GM21423 (cell line): ENCODE data around the gene TRMT10B.
A peak's percentile ranks its signal among the peaks of the same experiment; 100 is the strongest.

Experiments
- ATAC-seq: cut with Tn5 transposase; IDR thresholded peaks from one replicate; pipeline ENCODE4 v1.9.1; 2021; ENCODE audit warnings: mild to moderate bottlenecking, moderate library complexity; ENCODE audit not compliant: unreplicated experiment

The TRMT10B gene, protein sequence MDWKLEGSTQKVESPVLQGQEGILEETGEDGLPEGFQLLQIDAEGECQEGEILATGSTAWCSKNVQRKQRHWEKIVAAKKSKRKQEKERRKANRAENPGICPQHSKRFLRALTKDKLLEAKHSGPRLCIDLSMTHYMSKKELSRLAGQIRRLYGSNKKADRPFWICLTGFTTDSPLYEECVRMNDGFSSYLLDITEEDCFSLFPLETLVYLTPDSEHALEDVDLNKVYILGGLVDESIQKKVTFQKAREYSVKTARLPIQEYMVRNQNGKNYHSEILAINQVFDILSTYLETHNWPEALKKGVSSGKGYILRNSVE

DNA sequence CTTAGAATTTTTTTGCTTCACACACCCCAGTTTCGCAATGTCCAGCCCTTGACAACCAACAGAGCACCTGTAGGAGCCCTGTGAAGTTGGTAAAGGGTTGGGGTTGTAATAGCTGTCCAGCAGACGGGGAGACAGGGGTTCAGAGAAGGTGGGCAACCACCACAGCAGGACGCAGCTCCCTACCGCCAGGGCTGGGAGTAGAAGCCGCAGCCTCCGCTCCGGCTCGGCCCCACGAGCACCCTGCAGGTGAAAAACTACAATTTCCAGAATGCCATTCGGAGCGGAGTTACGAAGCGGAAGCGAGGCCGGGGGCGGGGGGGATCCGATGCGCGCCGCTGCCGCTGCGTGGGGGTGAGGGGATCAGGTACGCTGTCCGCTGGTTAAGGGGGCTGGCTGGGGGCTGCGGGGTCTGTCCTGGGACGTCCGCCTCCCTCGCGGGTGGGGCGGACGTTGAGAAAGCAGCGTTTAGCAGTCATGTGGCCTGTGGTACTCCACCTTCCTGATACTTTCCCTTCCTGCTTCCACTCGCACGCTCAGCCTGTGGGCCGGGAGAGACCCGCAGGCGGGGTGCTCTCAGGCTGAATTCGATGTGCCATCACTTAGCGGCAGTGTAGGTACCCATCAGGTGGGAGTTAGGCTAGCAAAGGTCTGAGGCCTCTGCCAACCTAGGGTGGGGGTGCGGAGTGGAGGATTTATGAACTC is at the start of gene TRMT10B:
TRMT10B (plus strand) TSS at position 317 of the 702 bp plus-strand sequence. CDS start 8,127 bp downstream, outside the sequence.
- peak; percentile 89 for ATAC-seq

DNA sequence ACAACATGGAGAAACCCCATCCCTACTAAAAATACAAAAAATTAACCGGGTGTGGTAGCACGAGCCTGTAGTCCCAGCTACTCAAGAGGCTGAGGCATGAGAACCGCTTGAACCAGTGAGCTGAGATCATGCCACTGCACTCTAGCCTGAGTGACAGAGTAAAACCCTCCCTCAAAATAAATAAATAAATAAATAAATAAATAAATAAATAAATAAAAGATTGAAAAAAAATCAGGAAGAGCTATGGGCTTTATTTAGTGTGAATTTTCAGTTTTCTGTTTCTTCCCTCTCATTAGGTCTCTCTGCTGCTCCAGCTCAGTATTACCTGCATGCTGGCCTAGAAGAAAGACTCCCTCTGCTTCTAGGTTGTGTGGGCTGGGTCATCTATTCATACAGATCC is 47.8 kb upstream of the TRMT10B start:
- ATAC-seq = no peak

DNA sequence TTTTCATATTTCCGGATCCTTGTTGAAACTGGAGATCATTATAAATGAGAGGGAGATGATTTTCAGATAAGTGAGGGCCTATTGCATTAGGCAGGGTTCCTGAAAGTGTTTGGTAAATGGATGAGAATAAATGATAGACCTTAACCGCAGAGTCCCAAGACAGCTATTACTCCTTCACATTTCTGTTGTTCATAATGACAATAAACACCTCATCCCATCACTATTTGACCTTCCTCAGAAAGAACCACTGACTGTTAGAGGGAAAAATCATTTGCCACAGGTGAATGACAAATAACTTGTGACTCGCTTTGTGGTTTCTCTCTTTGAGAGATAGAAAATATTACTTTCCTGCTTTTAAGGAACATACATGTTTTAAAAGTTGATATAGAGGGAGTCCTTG is 47.3 kb upstream of the TRMT10B start:
- ATAC-seq = no peak

DNA sequence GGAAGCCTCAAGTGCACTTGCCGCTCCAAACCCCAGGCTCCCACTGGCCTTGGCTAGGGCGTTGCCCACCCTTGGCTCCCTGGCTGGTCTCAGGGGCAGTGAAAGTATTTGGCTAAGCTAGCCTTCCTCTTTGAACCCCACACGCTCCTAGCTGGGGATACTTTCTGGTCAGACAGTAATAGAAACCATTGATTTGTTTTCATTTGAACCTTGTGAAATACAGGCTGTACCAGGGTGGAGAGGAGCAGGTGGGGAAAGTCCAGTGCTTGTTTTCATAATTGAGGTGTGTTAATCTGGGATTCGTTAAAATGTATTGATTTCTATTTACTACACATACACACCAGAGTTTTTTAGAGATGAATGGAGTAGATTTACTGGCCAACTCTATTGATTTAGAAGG is 45.9 kb upstream of the TRMT10B start:
- no peak for ATAC-seq

DNA sequence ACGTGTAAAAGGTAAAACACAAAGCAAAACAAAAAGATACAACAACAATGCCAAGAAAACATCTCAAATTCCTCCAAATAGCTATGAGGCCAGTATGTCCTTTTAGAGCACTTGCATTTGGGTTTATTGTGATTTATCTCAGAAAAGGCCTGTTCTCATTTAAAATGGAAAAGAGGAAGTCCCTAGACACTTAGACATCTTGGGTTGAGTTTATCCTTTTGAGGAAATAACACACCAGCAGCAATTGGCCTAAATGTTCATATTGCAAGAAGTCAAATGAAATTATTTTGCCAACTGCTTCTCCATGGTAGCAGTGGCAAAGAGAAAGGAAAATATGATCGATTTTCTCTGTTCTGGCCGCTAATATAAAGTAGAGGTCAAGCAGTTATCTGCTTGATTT is 43.6 kb upstream of the TRMT10B start:
- ATAC-seq = no peak

DNA sequence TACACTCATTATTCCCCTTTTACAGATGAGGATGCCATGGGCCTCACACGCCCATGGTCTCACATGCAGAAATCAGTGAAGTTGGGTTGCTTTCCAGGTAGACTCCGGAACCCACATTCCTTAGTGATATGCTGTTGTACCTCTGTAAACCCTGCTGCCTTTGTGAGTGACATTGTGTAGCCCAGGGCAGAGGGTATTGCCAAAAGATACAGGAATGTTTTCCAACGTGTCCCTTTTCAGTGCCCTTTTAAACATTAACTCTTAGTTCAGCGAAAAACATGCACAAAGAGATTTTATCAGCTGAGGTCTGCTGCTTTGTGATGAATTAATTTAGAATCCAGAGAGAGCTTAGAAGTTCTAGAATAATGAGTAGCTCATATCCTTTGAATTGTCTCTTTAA is 38.3 kb upstream of the TRMT10B start:
- ATAC-seq = no peak

DNA sequence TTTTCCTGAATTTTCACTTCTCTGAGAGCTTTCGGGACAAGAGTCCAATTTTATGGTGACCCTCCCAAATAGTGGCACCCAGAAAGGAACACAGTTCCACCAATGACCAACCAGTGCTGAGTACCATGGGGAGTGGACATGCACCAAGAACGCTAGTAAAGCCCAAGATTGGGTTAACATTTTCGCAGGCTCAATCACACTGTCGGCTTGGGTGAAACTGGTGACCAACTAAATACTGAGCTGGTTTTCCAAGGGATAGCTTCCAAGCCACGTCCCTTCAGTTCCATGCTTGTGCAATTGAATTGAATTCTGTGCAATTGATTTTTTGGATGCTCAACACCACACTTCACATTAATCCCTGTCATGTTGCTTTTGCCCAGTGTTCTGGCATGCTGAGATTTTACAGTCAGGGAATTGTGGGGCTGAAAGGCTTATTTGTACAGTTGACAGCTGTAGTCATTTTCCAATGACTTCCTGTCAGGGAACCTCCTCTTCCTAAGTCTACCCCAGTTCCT is 37.6 kb upstream of the TRMT10B start:
- ATAC-seq = no peak

DNA sequence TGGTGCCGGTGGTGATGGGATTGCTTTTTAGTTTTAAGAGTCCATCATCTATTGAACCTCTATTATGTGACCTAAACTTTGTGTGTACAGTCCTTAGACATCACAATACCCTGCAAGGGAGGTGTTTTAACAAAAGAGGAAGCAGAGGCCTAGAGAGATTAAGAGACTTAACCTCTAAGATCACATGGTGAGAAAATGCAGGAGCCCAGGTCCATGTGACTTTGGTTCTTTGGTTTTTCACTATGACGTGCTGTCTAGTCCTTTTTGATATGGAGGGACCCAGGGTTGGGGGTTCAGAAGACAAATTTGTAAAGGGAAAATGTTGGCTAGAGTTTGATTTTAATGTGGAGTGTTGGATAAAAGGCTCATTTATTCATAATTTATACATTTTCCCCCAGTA is 34.1 kb upstream of the TRMT10B start:
- ATAC-seq = no peak

DNA sequence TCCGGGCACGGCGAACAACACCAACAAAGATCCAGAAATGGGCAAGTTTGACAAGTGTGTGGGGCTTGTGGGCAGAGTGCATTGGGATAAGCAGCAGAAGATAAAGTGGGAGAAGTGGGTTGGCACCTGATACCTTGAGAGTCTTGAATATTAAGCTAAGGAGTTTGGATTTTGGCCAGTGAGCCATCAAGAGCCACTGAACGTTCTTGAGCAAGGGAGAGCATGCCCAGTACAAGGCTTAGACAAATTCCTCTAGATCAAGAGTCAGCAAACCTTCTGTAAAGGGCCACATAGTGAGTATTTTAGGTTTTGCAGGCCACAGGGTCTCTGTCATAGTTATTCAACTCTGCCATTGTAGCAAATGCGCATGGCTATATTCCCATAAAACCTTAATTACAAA is 26.6 kb upstream of the TRMT10B start:
- no peak for ATAC-seq

DNA sequence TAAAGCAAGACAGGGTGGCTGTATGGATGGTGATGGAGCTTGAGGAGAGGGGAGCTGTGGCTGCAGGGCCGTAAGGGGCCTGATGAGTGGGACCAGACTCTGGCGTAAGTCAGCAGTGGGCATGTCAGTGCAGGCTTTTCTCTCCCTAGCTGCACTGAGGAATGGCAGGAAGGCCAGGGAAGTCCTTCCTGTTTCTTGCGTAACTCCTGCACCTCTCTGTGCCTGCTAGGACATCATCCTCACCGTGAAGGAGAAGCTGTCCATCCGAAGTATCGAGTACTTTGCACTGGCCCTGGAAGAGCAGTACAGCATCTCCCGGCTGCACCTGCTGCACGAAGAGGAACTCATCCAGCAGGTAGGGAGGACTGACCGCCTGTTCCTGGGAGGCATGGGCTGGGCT is 24.1 kb upstream of the TRMT10B start:
- ATAC-seq = no peak

DNA sequence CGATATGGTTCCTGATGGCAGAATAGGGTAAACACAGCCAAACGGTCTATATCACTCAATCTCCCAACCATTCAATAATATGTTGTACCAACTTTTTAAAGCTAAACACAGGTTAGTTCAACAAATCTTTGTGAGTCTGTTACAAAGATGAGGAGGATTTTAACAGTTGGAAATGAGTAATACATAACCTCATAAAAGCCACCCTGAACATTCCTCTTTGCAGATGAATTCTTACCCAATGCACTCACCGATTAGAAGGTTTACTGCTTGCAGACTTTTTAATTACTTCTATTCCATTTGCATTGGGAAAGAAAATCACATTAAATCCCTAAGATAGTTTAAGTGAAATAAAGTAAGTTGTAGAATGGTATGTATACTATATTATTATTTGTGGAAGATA is 23.3 kb upstream of the TRMT10B start:
- no peak for ATAC-seq

DNA sequence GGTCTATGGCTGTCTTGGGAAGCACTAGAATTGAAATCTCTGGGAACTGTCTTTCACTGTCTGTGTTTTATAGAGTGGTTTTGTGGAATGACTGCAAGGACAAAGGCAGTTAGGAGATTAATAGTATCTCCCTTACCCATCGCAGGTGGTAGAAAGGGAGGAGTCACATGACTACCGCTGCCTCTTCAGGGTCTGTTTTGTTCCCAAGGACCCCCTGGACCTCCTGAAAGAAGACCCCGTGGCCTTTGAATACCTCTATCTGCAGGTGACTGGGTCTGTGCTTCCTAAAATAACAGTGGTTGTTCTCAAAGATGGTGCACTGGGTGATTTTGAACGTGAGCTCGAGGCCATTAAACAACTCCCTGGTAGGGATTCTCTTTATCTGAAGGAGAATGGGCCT is 22.8 kb upstream of the TRMT10B start:
- ATAC-seq = no peak

DNA sequence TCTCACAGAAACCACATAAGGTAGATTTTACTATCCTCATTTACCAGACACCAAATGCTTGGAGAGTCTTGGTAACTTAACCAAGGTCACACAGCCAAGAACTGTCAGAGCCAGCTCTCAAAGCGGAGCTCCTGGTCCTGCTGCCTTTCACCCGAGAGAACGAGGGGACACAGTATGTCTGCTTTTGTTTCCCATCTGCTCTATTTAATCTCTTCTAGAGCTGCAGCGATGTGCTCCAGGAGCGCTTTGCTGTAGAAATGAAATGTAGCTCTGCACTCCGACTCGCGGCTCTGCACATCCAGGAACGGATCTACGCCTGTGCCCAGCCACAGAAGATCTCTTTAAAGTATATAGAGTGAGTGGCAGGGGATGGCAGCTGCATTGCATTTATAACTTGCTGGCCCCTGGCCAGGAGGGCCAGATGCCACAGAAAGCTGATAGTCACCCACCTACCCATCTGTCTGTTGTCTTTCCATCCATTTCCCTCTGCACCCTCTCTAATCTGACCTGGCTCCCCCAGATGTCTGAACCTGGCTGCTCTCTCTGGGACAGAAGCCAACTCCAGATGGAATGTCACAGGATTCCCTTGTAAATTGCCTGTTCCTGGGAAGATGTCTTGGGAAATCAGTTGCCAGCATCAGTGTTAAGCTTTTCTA is 21.4 kb upstream of the TRMT10B start:
- ATAC-seq = no peak

DNA sequence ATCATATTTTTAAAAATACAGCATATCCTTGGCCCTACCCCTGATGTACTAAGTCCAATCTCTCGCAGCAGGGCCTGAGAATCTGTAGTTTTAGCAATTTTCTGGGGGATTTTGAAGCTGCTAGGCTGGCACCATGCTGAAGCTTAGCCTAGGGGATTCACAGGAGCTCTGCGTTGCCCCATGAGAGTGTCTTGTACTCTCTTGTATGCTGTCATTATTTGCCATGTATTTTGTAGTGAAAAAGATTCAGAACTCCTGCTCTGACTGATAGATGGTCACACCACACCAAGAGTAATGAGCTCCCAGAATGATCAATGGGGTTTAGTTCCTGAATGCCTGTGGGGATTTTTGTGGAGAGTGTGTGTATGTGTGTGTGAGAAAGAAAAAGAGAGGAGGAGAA is 20.7 kb upstream of the TRMT10B start:
- ATAC-seq = no peak

DNA sequence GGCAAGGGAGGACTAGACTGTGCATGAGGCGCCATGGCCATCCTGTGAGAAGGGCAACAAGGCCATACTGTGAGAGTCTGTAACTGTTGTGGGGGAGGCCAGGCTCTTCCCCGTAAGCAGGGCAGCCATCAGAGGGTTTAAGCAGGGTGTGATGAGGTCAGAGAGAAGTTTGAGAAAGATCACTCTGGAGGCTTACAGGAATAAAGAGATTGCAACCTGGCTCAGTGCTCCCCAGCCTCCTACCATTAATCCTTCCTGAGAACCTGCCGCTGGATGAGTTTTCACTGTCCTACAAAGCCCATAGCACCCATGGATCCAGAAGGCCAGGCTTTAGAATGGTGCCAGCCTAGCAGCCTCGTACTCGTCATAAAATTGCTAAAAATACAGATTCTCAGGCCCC is 14.4 kb upstream of the TRMT10B start:
- no peak for ATAC-seq

DNA sequence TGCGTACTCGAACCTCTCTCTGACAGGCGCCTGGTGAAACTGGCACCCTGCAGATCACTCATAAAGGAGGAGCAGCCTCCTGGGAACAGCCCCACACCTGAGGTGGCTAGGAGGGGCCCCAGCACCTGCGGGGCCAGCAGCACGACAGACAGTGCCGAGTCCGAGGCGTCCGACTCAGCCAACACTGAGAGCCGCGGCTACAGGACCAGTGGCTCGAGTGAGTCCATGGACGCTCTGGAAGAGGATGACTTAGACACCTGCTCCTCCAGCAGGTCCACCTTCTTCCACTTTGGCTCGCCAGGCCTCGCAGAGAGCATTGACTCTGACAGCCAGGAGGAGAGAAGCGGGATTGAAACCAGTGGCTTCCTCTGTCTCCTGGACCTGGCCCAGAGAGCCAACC is 13.5 kb upstream of the TRMT10B start:
- no peak for ATAC-seq

DNA sequence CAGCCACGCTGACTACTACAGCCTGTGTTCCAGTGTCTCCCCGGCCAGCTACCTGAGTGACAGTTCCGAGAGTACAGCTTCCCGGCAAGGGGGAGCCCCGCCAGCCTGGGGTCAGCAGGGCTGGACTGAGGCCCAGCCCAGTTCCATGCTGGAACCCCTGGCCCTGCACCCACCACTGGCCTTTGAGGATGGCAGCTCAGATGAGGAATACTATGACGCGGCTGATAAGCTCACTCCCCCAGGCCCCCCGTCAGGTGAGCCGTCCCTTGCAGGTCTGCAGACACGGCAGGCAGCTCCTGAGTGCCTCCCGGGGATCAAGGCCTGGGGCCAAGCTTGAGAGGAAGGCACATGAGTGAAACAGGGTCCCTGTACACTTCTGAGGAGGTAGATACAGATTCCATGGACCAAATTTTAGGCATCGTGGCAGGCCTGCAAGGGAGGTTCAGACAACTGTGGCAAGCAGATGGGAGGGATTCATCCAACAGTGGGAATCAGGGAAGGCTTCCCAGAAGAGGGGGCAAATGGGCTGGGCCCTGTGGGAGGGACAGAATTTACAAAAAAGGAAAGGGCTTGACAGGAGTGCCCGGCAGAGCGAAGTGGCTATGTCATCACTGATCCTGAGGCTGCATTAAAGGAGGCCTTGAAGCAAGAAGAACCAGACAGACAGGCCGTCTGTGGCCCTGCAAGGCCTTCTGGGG is 12.8 kb upstream of the TRMT10B start:
- no peak for ATAC-seq

DNA sequence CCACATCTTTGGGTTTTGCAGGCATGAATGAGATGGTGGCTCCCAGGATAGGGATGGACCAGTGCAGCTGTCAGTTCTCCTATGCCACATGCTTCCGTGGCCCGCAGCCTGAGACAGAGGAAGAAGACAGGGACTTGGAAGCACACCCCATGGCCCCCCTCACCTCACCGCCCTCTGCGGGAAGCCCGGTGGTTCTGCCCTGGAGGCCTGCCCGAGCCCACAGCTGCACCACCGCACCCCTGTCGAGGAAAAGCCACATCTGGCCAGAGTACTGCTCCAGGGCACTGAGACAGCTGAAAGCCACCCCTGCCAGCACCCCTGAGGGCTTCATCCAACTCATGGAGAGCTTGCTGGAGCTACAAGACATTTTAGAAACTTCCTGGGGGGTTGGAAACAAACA is 7.6 kb upstream of the TRMT10B start:
- ATAC-seq = no peak

DNA sequence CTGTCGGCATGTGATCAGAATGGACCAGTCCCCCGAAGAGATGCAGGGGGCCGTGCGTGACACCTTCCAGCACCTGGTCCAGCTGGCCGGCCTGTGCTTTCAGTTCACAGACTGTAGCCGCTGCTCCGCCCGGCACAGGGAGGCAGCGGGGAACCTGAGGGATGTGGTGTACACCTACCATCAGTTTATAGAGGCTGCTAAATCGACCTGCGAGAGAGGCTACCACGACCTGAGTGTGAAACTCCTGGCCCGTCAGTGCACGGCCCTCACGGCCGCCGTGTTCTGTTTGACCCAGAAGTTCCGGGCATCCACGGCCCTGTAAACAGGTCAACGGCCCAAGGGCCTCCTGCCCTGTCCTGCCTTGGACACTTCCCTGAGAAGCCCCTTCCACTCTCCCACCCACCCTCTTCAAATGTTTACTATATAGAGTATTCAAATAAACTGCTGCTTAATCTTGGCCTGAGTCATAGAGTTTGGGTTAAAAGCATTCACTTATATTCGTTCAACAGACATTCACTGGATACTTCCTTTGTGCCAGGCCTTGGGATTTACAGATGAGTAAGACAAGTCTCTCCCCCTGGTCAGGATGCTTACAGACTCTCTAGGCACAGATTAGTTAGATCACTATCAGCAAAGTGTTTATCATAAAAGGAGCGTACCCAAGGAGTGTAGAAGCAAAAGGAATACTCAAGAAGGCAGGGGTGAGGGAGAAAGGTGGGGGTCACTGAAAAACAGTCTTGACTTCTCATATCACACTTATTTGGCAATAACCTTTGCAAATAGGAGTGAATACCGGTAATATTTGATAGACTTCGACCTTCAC is 6.9 kb upstream of the TRMT10B start:
- no peak for ATAC-seq

DNA sequence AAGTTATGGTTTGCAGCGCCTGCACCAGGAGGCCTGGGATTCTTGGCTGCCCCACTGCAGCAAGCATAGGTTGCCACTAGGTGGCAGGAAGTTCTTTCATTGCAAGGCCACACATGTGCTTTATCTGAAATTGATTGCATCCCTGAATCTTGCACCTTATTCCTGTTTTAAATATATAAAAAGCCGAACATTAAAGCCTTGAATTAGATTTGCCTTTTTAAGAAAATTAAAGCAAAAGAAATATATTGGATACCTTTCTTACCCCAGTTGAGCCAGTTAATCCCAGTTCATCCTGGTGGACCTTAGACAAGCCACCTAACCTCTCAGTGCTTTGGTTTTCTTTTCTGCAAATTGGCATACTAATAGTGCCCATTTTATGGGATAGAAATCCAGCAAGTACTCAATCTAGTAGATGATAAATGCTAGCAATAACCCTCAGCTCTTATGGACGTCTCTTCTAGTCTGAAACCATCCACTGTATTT is 6.3 kb upstream of the TRMT10B start:
- no peak for ATAC-seq
